Cardiac fibroblast (primary cell): ENCODE measurements around the gene TMEM178B.

Experiments used
- DNase-seq, 2 donors: peaks; one replicate each; pipeline versions ENCODE4 v3.0.0 to v3.0.0-alpha.2; 2010; ENCODE audit warnings: low read depth in 2 of 2
- H3K4me3 ChIP-seq, 2 donors: replicated peaks in 1 of 2; 1 replicate in 1 of 2; 2 replicates in 1 of 2; pipeline ENCODE4 v1.5.1; 2011; ENCODE audit warnings: low read depth in 2 of 2, low read length in 2 of 2, mild to moderate bottlenecking in 2 of 2, moderate library complexity in 1 of 2
- TF ChIP-seq, protein P1 (sequence below): IDR thresholded peaks from one replicate; pipeline ENCODE4 v1.5.1; 2011; ENCODE audit warnings: low read depth, mild to moderate bottlenecking, low read length, inconsistent platforms

Gene TMEM178B

GRCh38 chr7:141232286-141233051 lies 158.6 kb downstream of the TMEM178B start:
- TF ChIP-seq, protein P1, sequence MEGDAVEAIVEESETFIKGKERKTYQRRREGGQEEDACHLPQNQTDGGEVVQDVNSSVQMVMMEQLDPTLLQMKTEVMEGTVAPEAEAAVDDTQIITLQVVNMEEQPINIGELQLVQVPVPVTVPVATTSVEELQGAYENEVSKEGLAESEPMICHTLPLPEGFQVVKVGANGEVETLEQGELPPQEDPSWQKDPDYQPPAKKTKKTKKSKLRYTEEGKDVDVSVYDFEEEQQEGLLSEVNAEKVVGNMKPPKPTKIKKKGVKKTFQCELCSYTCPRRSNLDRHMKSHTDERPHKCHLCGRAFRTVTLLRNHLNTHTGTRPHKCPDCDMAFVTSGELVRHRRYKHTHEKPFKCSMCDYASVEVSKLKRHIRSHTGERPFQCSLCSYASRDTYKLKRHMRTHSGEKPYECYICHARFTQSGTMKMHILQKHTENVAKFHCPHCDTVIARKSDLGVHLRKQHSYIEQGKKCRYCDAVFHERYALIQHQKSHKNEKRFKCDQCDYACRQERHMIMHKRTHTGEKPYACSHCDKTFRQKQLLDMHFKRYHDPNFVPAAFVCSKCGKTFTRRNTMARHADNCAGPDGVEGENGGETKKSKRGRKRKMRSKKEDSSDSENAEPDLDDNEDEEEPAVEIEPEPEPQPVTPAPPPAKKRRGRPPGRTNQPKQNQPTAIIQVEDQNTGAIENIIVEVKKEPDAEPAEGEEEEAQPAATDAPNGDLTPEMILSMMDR = no peak
- DNase-seq = no peak
- no peak overlapping the region for H3K4me3 ChIP-seq

- no peak for DNase-seq
- TF ChIP-seq, protein P1 = no peak
- H3K4me3 ChIP-seq = no peak overlapping the region
These were observed 160.7 kb downstream of the TMEM178B start for GRCh38 chr7:141234335-141235105.

- H3K4me3 ChIP-seq = no peak overlapping the region
- TF ChIP-seq, protein P1 = no peak
- DNase-seq = no peak
These were observed 161.8 kb downstream of the TMEM178B start for GRCh38 chr7:141235656-141236055.

GRCh38 chr7:141238596-141239243 lies 164.9 kb downstream of the TMEM178B start:
- TF ChIP-seq, protein P1 = no peak
- no peak overlapping the region for H3K4me3 ChIP-seq
- DNase-seq = no peak

GRCh38 chr7:141239661-141240060 lies 165.8 kb downstream of the TMEM178B start:
- DNase-seq = no peak
- TF ChIP-seq, protein P1 = no peak
- no peak overlapping the region for H3K4me3 ChIP-seq

DNA sequence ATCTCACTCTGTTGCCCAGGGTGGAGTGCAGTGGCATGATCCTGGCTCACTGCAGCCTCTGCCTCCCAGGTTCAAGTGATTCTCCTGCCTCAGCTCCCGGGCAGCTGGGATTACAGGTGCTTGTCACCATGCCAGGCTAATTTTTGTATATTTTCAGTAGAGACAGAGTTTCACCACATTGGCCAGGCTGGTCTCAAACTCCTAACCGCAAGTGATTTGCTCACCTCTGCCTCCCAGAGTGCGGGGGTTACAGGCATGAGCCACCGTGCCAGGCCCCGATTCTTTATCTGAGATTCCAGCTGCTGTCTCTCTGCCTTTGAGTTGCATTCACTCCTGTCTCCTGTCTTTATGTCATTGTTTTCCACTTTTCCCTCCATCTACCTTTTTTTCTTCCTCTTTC lies 168.7 kb downstream of the TMEM178B start:
- TF ChIP-seq, protein P1 = no peak
- H3K4me3 ChIP-seq = no peak overlapping the region
- no peak for DNase-seq
